Gastroesophageal sphincter (tissue), 3 donors: ENCODE results near the gene GGNBP2.

Experiments used
- EP300 ChIP-seq: sonication (generic); formaldehyde crosslinking; IDR thresholded peaks from one replicate; pipeline ENCODE4 v1.6.1; 2017; ENCODE audit warnings: antibody characterized with exemption, mild to moderate bottlenecking
- POLR2A ChIP-seq, 2 donors: fragments of 450-650 bp; IDR thresholded peaks; one replicate each; pipeline ENCODE4 v1.6.1; 2017; ENCODE audit warnings: antibody characterized with exemption in 2 of 2, mild to moderate bottlenecking in 2 of 2, moderate library complexity in 1 of 2
- POLR2AphosphoS5 ChIP-seq: sonication (generic); formaldehyde crosslinking; IDR thresholded peaks from one replicate; pipeline ENCODE4 v1.6.1; 2017; ENCODE audit warnings: antibody characterized with exemption
- TF ChIP-seq, protein P1 (sequence below), 4 experiments: fragments of 200-600 bp in 2 of 4; fragments of 450-650 bp in 2 of 4; sonication (generic) in 1 of 4; IDR thresholded peaks; one replicate each; pipeline ENCODE4 v1.5.1; 2017 to 2019; ENCODE audit warnings: antibody characterized with exemption in 4 of 4, mild to moderate bottlenecking in 2 of 4, moderate library complexity in 2 of 4

DNA sequence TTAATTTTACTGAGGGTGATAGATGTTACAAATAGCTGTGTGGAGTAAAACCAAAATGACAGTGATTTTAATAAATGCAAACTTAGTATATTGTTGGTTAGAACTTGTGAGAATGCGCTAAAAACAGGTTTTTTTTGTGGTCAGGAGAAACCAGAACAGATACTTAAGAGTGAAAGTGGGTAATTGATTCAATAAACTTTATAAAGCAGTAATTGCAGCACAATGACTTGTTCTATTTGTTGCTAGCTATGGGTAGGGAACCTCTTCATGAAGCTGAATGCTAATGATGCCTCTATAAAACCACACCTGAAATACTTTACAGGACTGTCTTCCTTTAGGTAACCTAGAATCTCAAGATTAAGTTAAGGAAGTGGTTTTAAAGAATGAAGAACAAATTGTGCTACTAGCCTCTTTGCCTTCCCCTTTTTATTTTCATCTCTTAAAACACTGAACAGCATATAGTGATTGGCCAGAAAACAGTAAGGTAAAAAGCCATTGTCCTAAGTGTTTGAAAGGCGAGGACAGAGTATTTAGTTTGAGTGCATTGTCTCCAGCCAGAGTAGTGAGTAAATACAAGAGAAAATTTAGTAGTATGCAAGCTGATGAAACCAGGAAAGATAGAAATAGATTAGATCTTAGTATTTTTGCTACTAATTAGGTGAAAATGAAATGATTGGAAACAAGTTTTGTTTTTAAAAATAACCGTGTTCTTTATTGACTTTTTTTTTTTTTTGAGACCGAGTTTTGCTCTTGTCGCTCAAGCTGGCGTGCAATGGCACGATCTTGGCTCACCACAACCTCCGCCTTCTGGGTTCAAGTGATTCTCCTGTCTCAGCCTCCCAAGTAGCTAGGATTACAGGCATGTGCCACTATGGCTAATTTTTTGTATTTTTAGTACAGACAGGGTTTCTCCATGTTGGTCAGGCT, 6.0 kb downstream of the GGNBP2 start:
- no peak for TF ChIP-seq POLR2A (IDR thresholded peaks at IDR 0.05)
- TF ChIP-seq, protein P1, sequence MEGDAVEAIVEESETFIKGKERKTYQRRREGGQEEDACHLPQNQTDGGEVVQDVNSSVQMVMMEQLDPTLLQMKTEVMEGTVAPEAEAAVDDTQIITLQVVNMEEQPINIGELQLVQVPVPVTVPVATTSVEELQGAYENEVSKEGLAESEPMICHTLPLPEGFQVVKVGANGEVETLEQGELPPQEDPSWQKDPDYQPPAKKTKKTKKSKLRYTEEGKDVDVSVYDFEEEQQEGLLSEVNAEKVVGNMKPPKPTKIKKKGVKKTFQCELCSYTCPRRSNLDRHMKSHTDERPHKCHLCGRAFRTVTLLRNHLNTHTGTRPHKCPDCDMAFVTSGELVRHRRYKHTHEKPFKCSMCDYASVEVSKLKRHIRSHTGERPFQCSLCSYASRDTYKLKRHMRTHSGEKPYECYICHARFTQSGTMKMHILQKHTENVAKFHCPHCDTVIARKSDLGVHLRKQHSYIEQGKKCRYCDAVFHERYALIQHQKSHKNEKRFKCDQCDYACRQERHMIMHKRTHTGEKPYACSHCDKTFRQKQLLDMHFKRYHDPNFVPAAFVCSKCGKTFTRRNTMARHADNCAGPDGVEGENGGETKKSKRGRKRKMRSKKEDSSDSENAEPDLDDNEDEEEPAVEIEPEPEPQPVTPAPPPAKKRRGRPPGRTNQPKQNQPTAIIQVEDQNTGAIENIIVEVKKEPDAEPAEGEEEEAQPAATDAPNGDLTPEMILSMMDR (IDR thresholded peaks at IDR 0.05) = no peak
- TF ChIP-seq EP300 = no peak
- no peak for TF ChIP-seq POLR2AphosphoS5
